Daoy (cell line): ENCODE data around the gene ALDH3B2. TPM values are rescaled to one million over a fixed set of nuclear protein-coding genes. Genes with fewer than 3 reads are reported as not detected.
"Not testable (repeated sequence)": the region's sequence is repeated elsewhere in the genome, so short reads cannot be mapped to it uniquely, and the experiment has no call there.

ENCODE experiments used
- DNase-seq: peaks from one replicate; pipeline ENCODE4 v3.0.0-alpha.2; 2015; ENCODE audit warnings: low read depth
- total RNA-seq: library from RNA; depleted of rRNA; stranded (reverse); fragments of >200 nt; shearing (Covaris generic); gene quantifications from 2 replicates; pipeline ENCODE4 v1.2.3, GENCODE V29; 2014

The ALDH3B2 gene
- total RNA-seq, 1 experiment from 2014 or later, result 0.23 TPM

- no peak for DNase-seq
These were observed 12.1 kb downstream of the ALDH3B2 start for GRCh38 chr11:67662142-67662834.

- DNase-seq, result not testable (repeated sequence)
These were observed 13.7 kb downstream of the ALDH3B2 start for GRCh38 chr11:67660752-67661151.

- not testable (repeated sequence) for DNase-seq
These were observed 14.7 kb downstream of the ALDH3B2 start for GRCh38 chr11:67659651-67660165.

- DNase-seq, result no peak
These were observed 17.1 kb downstream of the ALDH3B2 start for GRCh38 chr11:67657300-67657699.

GRCh38 chr11:67656278-67656922 lies 18.0 kb downstream of the ALDH3B2 start:
- DNase-seq, result no peak

GRCh38 chr11:67654225-67654624 lies 20.2 kb downstream of the ALDH3B2 start:
- DNase-seq, result no peak

- no peak for DNase-seq
These were observed 21.2 kb downstream of the ALDH3B2 start for GRCh38 chr11:67652965-67653845.

- no peak for DNase-seq
These were observed 22.2 kb downstream of the ALDH3B2 start for GRCh38 chr11:67651976-67652781.

GRCh38 chr11:67649634-67650510 lies 24.6 kb downstream of the ALDH3B2 start:
- DNase-seq, result peak; percentile 36

GRCh38 chr11:67648796-67649613 lies 25.4 kb downstream of the ALDH3B2 start:
- DNase-seq, result no peak

- peak; percentile 39 for DNase-seq
These were observed 26.2 kb downstream of the ALDH3B2 start for GRCh38 chr11:67648140-67648795.

GRCh38 chr11:67647471-67647870 lies 27.0 kb downstream of the ALDH3B2 start:
- DNase-seq, result no peak

- no peak for DNase-seq
These were observed 27.7 kb downstream of the ALDH3B2 start for GRCh38 chr11:67646535-67647336.

GRCh38 chr11:67645521-67646461 lies 28.6 kb downstream of the ALDH3B2 start:
- no peak for DNase-seq

GRCh38 chr11:67644472-67645418 lies 29.7 kb downstream of the ALDH3B2 start:
- DNase-seq, result no peak

GRCh38 chr11:67644042-67644441 lies 30.4 kb downstream of the ALDH3B2 start:
- DNase-seq, result no peak
